ENCODE measurements around the gene DNAJB6.
"Not testable (repeated sequence)": the region's sequence is repeated elsewhere in the genome, so short reads cannot be mapped to it uniquely, and the experiment has no call there.

The DNAJB6 gene

GRCh38 chr7:157329447-157329846, 7.4 kb upstream of the DNAJB6 start:
- DNase-seq = no peak

- not testable (repeated sequence) for DNase-seq
Measured at GRCh38 chr7:157330567-157330966, 6.2 kb upstream of the DNAJB6 start.

GRCh38 chr7:157331049-157331448, 5.8 kb upstream of the DNAJB6 start:
- not testable (repeated sequence) for DNase-seq

GRCh38 chr7:157335236-157335635, 1.6 kb upstream of the DNAJB6 start:
- DNase-seq = no peak

- no peak for DNase-seq
Measured at GRCh38 chr7:157335991-157336382, 817 bp upstream of the DNAJB6 start.

GRCh38 chr7:157337316-157338149, 729 bp downstream of the DNAJB6 start:
- DNase-seq = peak; percentile 84

- peak; percentile 77 for DNase-seq
Measured at GRCh38 chr7:157339777-157340677, 3.2 kb downstream of the DNAJB6 start.

GRCh38 chr7:157347217-157347904, 10.6 kb downstream of the DNAJB6 start:
- peak; percentile 42 for DNase-seq

GRCh38 chr7:157348548-157348947, 11.7 kb downstream of the DNAJB6 start:
- no peak for DNase-seq

GRCh38 chr7:157352516-157352915, 15.7 kb downstream of the DNAJB6 start:
- DNase-seq = no peak

- DNase-seq = no peak
Measured at GRCh38 chr7:157355784-157356511, 19.1 kb downstream of the DNAJB6 start.

- peak; percentile 30 for DNase-seq
Measured at GRCh38 chr7:157357129-157358040, 20.6 kb downstream of the DNAJB6 start.

- no peak for DNase-seq
Measured at GRCh38 chr7:157358041-157358752, 21.4 kb downstream of the DNAJB6 start.

GRCh38 chr7:157358753-157359096, 21.9 kb downstream of the DNAJB6 start:
- no peak for DNase-seq

GRCh38 chr7:157359581-157359980, 22.8 kb downstream of the DNAJB6 start:
- no peak for DNase-seq

GRCh38 chr7:157360483-157361025, 23.8 kb downstream of the DNAJB6 start:
- DNase-seq = no peak

- no peak for DNase-seq
Measured at GRCh38 chr7:157361537-157361936, 24.7 kb downstream of the DNAJB6 start.

GRCh38 chr7:157362729-157363128, 25.9 kb downstream of the DNAJB6 start:
- DNase-seq = no peak

GRCh38 chr7:157366722-157367121, 29.9 kb downstream of the DNAJB6 start:
- no peak for DNase-seq

- DNase-seq = no peak
Measured at GRCh38 chr7:157368955-157369354, 32.2 kb downstream of the DNAJB6 start.

- DNase-seq = no peak
Measured at GRCh38 chr7:157370742-157371141, 33.9 kb downstream of the DNAJB6 start.
